Heart left ventricle (tissue), 13 donors: ENCODE data around the gene MRTFA.

ENCODE experiments used
- POLR2A ChIP-seq, 2 donors: fragments of 450-650 bp; IDR thresholded peaks; one replicate each; pipeline ENCODE4 v1.6.1; 2017; ENCODE audit warnings: antibody characterized with exemption in 2 of 2, mild to moderate bottlenecking in 2 of 2, moderate library complexity in 2 of 2
- TF ChIP-seq, protein P1 (sequence below), 12 donors: fragments of 200-600 bp; sonication (generic) in 4 of 12; IDR thresholded peaks; one replicate each; pipeline versions ENCODE4 v1.5.0 to v1.8.0; 2018 to 2022; ENCODE audit warnings: antibody characterized with exemption in 12 of 12, mild to moderate bottlenecking in 5 of 12
- donor health status: ischemic (EF 13 %, LVEDD 7.1; RV severe dilation, severe dysfunction).
- donor health status: DM: no; HTN: yes; CAD: no.
- donor health status: DM: no; HTN: no; CAD: no.
- donor health status: ischemic (EF 25% LVEDD 6.9; RV normal size, moderate dysfunction).
- donor health status: ischemic (EF 25% LVEDD 5.7; RV mildly dilated, moderate dysfunction).
- donor health status: ischemic (EF 35%, LVEDD 5.7; RV mildly dilated, moderate dysfunction).
- donor health status: nonischemic (EF 11% LVEDD 7.7; RV severe dilation, severe dysfunction).
- donor health status: DM: yes; HTN: yes; CAD: no.
- donor health status: PGD.
- donor health status: ischemic (EF 29% LVEDD 5.4; RV normal size, mild dysfunction).
- donor health status: nonischemic (EF 23%, LVEDD 6.1; RV moderate dilation, normal function).

- TF ChIP-seq, protein P1, sequence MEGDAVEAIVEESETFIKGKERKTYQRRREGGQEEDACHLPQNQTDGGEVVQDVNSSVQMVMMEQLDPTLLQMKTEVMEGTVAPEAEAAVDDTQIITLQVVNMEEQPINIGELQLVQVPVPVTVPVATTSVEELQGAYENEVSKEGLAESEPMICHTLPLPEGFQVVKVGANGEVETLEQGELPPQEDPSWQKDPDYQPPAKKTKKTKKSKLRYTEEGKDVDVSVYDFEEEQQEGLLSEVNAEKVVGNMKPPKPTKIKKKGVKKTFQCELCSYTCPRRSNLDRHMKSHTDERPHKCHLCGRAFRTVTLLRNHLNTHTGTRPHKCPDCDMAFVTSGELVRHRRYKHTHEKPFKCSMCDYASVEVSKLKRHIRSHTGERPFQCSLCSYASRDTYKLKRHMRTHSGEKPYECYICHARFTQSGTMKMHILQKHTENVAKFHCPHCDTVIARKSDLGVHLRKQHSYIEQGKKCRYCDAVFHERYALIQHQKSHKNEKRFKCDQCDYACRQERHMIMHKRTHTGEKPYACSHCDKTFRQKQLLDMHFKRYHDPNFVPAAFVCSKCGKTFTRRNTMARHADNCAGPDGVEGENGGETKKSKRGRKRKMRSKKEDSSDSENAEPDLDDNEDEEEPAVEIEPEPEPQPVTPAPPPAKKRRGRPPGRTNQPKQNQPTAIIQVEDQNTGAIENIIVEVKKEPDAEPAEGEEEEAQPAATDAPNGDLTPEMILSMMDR (IDR thresholded peaks at IDR 0.05): no peak
- no peak for TF ChIP-seq POLR2A (IDR thresholded peaks at IDR 0.05)
Measured at GRCh38 chr22:40491990-40492631, 144.4 kb downstream of the MRTFA start.
